Left renal pelvis (tissue), 4 donors: ENCODE results near the gene GAREM2. TPM values are rescaled to one million over a fixed set of nuclear protein-coding genes. Genes with fewer than 3 reads are reported as not detected.
"Not testable (repeated sequence)": the region's sequence is repeated elsewhere in the genome, so short reads cannot be mapped to it uniquely, and the experiment has no call there.

Experiments used
- DNase-seq, 4 donors: peaks; one replicate each; pipeline ENCODE4 v3.0.0-alpha.2; 2013; ENCODE audit warnings: low read depth in 4 of 4, low spot score in 3 of 4
- polyA plus RNA-seq, 4 donors: library from polyadenylated mRNA; unstranded; fragments of 120-200 nt; gene quantifications; one replicate each; pipeline ENCODE4 v1.2.1, GENCODE V29; 2013; ENCODE audit not compliant: insufficient read length in 4 of 4

The GAREM2 gene
- polyA plus RNA-seq, result 1 to 10 TPM; 6.0 to 8.7 (median 6.6) TPM

- no peak for DNase-seq
Measured at GRCh38 chr2:26172871-26173775, at the start of gene GAREM2. GAREM2 (plus strand) TSS chr2:26173088; CDS start chr2:26173221, 133 bp downstream.

- no peak for DNase-seq
Measured at GRCh38 chr2:26123426-26123825, 49.5 kb upstream of the GAREM2 start.

GRCh38 chr2:26126074-26126473, 46.8 kb upstream of the GAREM2 start:
- no peak for DNase-seq

- no peak for DNase-seq
Measured at GRCh38 chr2:26128176-26128575, 44.7 kb upstream of the GAREM2 start.

- DNase-seq, result no peak
Measured at GRCh38 chr2:26130763-26131162, 42.1 kb upstream of the GAREM2 start.

GRCh38 chr2:26136451-26136850, 36.4 kb upstream of the GAREM2 start:
- DNase-seq, result no peak

GRCh38 chr2:26139269-26140183, 33.4 kb upstream of the GAREM2 start:
- DNase-seq, result no peak

GRCh38 chr2:26141145-26141769, 31.6 kb upstream of the GAREM2 start:
- no peak for DNase-seq

- no peak for DNase-seq
Measured at GRCh38 chr2:26144031-26144430, 28.9 kb upstream of the GAREM2 start.

- peak in 3 of 4 donors; percentile 22 to 32 (median 22) for DNase-seq
Measured at GRCh38 chr2:26144953-26145680, 27.8 kb upstream of the GAREM2 start.

- DNase-seq, result no peak
Measured at GRCh38 chr2:26148501-26148900, 24.4 kb upstream of the GAREM2 start.

- no peak for DNase-seq
Measured at GRCh38 chr2:26150243-26150642, 22.6 kb upstream of the GAREM2 start.

- DNase-seq, result no peak
Measured at GRCh38 chr2:26157580-26157979, 15.3 kb upstream of the GAREM2 start.

GRCh38 chr2:26161926-26162325, 11.0 kb upstream of the GAREM2 start:
- no peak for DNase-seq

GRCh38 chr2:26162963-26163362, 9.9 kb upstream of the GAREM2 start:
- no peak for DNase-seq

- no peak for DNase-seq
Measured at GRCh38 chr2:26164231-26164630, 8.7 kb upstream of the GAREM2 start.

- no peak for DNase-seq
Measured at GRCh38 chr2:26164641-26165211, 8.2 kb upstream of the GAREM2 start.

- no peak for DNase-seq
Measured at GRCh38 chr2:26165403-26165802, 7.5 kb upstream of the GAREM2 start.

GRCh38 chr2:26166541-26166940, 6.3 kb upstream of the GAREM2 start:
- DNase-seq, result not testable (repeated sequence)

GRCh38 chr2:26168785-26169184, 4.1 kb upstream of the GAREM2 start:
- no peak for DNase-seq
